Endothelial cell of hepatic sinusoid (primary cell): ENCODE measurements around the gene ALG2.
"Not testable (repeated sequence)": the region's sequence is repeated elsewhere in the genome, so short reads cannot be mapped to it uniquely, and the experiment has no call there.

ENCODE experiments used
- in situ Hi-C: cut with HindIII; loops from 2 replicates; pipeline ENCODE4 v1.10.0; 2017; ENCODE audit warnings: low sequenced_read_pairs

The ALG2 gene

DNA sequence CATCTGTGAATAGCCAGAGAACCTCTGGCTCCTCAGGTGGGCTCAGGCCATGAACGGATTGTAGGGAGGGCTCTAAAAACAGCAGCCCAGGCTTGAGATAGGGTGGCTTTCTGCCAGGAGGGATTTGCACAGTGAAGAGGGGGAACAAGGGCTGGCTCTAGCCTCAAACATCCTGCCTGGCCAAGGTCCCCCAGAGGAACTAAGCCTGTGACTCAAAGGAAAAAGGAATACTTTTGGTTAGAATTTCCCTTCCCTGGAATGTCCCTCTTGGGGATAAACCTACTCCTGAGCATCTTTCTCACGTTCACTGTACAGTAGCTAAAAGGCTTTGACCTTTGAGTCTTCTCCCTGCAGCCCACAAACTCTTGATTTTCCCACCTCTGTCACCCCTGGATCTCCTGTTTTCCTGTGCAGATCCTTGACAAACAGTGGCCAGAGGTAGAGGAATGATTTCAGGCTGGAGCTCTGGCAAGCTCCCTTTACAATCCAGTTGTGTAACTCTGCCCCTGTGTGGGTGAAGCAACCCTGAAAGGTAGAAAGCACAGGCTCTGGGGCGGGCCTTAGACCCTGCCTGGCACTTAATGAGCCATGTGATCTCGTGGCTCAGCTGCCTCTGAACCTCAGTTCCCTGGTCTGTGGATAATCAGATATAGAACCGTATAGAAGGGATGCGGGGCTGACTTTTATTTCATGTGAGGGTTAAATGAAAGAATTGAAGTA, 17.8 kb upstream of the ALG2 start:
- in situ Hi-C loops, result loop anchor here (5.0 kb wide), 1 partner anchor 103 kb away; no protein-coding TSS in a partner anchor

DNA sequence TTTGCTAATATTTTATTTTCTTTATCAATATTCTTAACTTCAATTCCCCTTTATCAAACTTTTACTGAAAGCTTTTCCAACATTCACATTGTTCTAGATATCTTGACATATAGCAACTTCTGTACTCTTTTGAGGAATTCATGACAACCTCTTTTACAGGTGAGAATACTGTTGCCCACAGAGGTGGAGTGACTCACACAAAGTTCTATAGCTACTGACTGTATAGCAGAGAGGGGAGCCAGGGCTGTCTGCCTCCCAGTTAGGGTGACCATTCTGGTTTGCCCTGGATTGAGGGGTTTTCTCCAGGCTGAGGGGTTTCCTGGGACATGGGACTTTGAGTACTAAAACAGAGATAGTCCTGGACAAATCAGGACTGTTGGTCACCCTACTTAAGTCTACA, 16.6 kb upstream of the ALG2 start:
- in situ Hi-C loops, result no loop called here

GRCh38 chr9:99237849-99238248, 16.1 kb upstream of the ALG2 start:
- in situ Hi-C loops, result not testable (repeated sequence)

GRCh38 chr9:99237356-99237755, 15.6 kb upstream of the ALG2 start:
- in situ Hi-C loops, result no loop called here

DNA sequence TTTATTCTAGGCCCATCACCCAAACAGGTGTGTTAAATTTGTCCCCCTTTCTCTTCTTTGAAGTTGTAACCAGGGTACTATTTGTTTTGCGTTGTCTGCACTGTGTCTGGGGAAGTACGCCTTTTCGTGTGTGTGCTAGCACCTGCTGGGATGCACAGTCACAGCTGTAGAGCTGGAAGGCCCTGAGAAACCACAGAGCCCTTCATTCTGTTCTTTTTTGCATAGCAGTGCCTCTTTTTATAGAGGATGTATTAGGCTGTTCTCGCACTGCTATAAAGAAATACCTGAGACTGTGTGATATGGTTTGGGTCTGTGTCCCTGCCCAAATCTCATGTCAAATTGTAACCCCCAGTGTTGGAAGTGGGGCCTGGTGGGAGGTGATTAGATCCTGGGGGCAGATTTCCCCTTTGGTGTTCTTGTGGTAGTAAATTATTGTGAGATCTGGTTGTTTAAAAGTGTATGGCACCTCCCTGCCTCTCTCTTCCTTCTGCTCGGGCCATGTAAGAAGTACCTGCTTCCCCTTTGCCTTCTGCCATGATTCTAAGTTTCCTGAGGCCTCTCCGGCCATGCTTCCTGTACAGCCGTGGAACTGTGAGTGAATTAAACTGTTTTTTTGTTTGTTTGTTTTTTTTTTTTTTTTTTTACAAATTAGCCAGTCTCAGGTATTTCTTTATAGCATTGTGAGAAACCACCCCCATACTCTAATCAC, 14.3 kb upstream of the ALG2 start:
- in situ Hi-C loops, result no loop called here

DNA sequence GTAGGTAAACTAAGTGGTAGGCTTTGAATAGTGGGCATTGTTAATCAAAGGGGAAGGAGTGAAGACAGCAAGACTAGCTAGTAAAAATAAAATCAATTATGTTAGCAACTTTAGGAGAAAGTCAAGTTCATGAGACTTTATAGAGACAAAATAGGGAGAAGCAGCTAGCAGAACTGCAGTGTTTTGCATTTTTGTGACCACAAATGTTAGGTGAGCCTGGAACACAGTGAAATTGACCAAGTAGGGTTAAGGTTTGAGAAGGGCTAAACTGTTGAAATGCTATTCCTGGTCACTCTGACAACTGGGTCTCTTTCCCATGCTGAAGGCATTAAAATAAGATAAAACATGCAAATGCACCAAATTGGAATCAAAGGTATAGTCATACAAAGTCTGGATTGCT, 13.3 kb upstream of the ALG2 start:
- in situ Hi-C loops, result no loop called here

- in situ Hi-C loops, result no loop called here
Observed at GRCh38 chr9:99234618-99235017, 12.9 kb upstream of the ALG2 start.

GRCh38 chr9:99231711-99232110, 10.0 kb upstream of the ALG2 start:
- in situ Hi-C loops, result no loop called here

DNA sequence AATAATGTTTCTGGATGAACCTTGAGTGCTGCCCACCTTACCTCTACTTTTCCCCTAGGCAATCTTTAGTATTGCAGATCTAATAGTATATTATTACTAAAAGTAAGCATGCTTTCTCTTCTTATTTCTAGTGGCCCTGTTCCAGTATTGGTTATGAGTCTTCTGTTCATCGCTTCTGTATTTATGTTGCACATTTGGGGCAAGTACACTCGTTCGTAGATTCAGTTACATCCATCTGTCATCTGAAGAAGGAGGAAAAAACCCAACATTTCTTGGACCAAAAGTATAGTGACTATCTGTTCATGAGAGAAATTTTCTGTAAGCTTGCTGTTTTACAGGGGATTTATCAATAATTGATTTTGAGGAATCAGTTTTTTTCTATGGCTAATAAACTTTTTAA, 8.5 kb upstream of the ALG2 start:
- in situ Hi-C loops, result no loop called here

GRCh38 chr9:99226054-99226453, 4.3 kb upstream of the ALG2 start:
- in situ Hi-C loops, result no loop called here

DNA sequence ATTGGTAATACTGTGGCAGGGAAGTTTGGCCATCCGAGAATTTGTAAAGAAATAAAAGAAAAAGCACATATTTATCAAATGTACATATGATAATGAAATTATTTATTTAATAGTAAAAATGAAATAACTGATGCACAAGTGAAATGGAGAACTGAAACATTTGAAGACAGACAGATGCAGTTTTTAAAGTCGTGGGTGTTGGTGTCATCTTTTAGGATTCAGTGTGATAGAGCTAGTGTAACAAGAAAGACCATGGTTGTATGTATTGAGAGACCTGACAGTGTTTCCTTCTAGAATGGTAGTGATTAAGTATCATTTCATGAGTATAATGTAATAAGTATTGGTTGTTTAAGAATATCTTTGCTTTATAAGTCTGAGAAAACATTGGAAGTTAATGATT, 2.7 kb upstream of the ALG2 start:
- in situ Hi-C loops, result no loop called here

GRCh38 chr9:99222416-99223270, 901 bp upstream of the ALG2 start:
- in situ Hi-C loops, result no loop called here

GRCh38 chr9:99221266-99221620, 499 bp downstream of the ALG2 start:
- in situ Hi-C loops, result no loop called here

- in situ Hi-C loops, result no loop called here
Observed at GRCh38 chr9:99220011-99220410, 1.7 kb downstream of the ALG2 start.

DNA sequence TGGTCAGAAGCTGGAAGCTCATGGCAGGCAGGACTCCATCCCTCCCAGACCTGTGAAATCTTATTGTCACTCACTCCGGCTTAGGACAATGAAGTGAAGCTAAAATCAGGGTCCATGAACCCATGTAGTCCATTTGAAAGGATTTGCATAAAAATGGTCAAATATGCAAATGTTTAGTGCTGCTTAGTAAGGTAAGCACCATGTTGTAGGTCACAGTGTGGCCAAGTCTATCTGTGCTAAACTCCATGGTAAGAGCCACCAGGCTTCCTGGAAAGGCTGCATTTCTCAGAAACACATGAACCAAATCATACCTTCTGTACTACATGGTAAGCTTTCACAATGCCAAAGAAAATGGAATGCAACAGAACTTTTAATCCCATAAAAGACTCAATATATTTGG, 5.7 kb downstream of the ALG2 start:
- in situ Hi-C loops, result no loop called here

DNA sequence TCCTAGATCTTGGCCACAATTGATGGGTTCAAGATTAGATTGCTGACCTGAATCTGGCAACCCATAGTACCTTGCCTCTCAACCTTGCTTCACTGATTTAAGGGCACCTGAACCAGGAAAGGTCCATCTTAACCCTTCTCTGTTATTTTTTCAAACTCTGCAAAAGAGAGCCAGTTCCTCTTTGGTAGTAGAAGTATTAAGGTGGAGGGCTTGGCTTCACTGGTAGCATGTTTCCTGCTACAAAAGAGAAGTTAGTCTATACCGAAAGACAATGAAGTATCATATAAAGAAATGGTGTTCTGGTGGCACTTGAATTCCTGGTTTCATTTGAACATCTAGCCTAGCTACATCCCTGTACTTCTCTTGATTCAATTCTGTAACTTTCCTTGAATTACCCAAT, 8.5 kb downstream of the ALG2 start:
- in situ Hi-C loops, result no loop called here

GRCh38 chr9:99211746-99212145, 10.0 kb downstream of the ALG2 start:
- in situ Hi-C loops, result no loop called here

DNA sequence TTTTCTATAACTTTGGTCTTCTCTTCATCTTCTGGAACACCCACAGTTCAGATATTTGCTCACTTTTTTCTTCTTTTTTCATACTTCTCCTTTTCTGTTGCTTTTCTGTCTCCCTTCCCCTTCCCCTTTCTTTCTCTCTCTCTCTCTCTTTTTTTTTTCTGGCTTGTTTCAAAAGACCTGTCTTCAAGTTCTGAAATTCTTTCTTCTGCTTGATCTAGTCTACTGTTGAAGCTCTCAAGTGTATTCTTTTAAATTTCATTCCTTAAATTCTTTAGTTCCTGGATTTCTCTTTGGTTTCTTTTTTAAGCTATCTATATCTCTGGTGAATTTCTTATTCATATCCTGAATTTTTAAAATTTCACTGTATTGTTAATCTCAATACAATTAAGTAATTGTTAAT, 11.2 kb downstream of the ALG2 start:
- in situ Hi-C loops, result no loop called here

GRCh38 chr9:99201603-99202002, 20.1 kb downstream of the ALG2 start:
- in situ Hi-C loops, result no loop called here

DNA sequence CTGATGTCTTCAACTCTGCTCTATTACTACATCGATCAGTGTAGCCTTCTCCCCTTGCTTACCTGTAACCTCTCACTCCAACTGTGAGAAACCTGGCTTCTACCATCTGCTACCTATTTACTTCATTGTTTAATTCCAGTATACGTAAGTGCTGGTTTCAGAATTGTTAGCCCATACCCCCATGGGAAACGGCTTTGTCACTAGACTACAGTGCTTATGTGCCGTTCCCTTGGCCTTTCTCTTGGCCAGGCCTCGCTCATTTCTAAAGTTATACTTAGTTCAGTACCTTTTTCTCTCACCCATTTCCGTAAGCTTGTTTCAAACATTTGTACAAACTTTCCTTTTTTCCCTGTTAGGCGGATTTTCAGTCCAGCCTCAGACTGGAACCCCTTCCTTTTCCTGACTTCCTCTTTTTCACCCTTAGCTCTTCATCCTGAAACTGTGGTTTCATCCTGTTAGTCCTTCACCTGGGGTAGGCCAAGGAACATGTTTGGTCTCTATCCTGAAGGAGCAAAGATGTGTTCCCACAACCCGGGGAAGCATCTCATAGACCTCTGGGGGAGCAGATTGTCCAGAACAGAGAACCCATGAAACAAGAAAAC, 21.7 kb downstream of the ALG2 start:
- in situ Hi-C loops, result no loop called here

GRCh38 chr9:99197987-99198386, 23.8 kb downstream of the ALG2 start:
- in situ Hi-C loops, result no loop called here
